ENCODE results near the gene KSR1.

GRCh38 chr17:27529230-27529796 is 73.1 kb downstream of the KSR1 start:
- TF ChIP-seq CTCF (IDR thresholded peaks at IDR 0.05; ENCODE audit: low read depth, low read length) = 0 out of 2 replicates have a peak, but pooled peaks have one; percentile 17
- TF ChIP-seq EZH2phosphoT487 (IDR thresholded peaks at IDR 0.05; ENCODE audit: low read depth) = no peak

Measured in OCI-LY3 (cell line).